Mucosa of descending colon (tissue), 3 donors: ENCODE results near the gene SMIM36. TPM values are rescaled to one million over a fixed set of nuclear protein-coding genes. Genes with fewer than 3 reads are reported as not detected.
"Not testable (repeated sequence)": the region's sequence is repeated elsewhere in the genome, so short reads cannot be mapped to it uniquely, and the experiment has no call there.

Source experiments
- ATAC-seq: fragments of 200-7000 bp; cut with Tn5 transposase; one replicate; pipeline ENCODE4 v1.9.1; 2020; ENCODE audit warnings: mild to moderate bottlenecking, moderate library complexity
- DNase-seq, 3 donors: peaks; one replicate each; pipeline ENCODE4 v3.0.0-alpha.2; 2020
- H3K36me3 ChIP-seq: fragments of 200-600 bp; one replicate; pipeline ENCODE4 v1.8.0; 2021; ENCODE audit warnings: low read depth, mild to moderate bottlenecking
- H3K4me1 ChIP-seq: fragments of 200-600 bp; one replicate; pipeline ENCODE4 v1.8.0; 2021; ENCODE audit warnings: low read depth, mild to moderate bottlenecking
- H3K4me3 ChIP-seq: fragments of 200-600 bp; one replicate; pipeline ENCODE4 v1.8.0; 2021; ENCODE audit warnings: mild to moderate bottlenecking
- H3K9me3 ChIP-seq: fragments of 200-600 bp; one replicate; pipeline ENCODE4 v1.8.0; 2021; ENCODE audit warnings: mild to moderate bottlenecking
- intact Hi-C, 2 donors: fragments of 100-400 bp; cut with DNase I in 1 of 2; cut with micrococcal nuclease in 1 of 2; formaldehyde crosslinking; loops; one replicate each; pipeline versions ENCODE4 v1.11.0 to v1.11.1; 2022; cut with DNase I, micrococcal nuclease
- total RNA-seq, 3 donors: library from RNA; stranded (reverse); fragmentation: NEBNext Ultra II Directional in 2 of 3; extraction: Animal tissue kit (Norgen Biotek cat#: 25700) in 2 of 3; gene quantifications; one replicate each; pipeline versions ENCODE4 v1.2.1 to v1.2.4, GENCODE V29; 2021 to 2023
- TF ChIP-seq, protein P1 (sequence below): fragments of 200-600 bp; IDR thresholded peaks from one replicate; pipeline ENCODE4 v1.8.0; 2022; ENCODE audit warnings: antibody characterized with exemption, mild to moderate bottlenecking
- donor health status: DM: no; HTN: no; CAD: no; lungs with moderate emphysema.
- donor health status: DM: no; HTN: no; CAD: no.
- donor health status: DM: no; HTN: yes; CAD: no.

SMIM36 gene
- total RNA-seq, 3 donors from 2014 or later: not detected

- Histone ChIP-seq H3K4me1 (no peaks in the 10 kb centered on the region), H3K4me3 (no peak overlapping the region), H3K36me3 (no peaks in the 10 kb centered on the region), H3K9me3 (no peaks in the 10 kb centered on the region)
- TF ChIP-seq, protein P1, sequence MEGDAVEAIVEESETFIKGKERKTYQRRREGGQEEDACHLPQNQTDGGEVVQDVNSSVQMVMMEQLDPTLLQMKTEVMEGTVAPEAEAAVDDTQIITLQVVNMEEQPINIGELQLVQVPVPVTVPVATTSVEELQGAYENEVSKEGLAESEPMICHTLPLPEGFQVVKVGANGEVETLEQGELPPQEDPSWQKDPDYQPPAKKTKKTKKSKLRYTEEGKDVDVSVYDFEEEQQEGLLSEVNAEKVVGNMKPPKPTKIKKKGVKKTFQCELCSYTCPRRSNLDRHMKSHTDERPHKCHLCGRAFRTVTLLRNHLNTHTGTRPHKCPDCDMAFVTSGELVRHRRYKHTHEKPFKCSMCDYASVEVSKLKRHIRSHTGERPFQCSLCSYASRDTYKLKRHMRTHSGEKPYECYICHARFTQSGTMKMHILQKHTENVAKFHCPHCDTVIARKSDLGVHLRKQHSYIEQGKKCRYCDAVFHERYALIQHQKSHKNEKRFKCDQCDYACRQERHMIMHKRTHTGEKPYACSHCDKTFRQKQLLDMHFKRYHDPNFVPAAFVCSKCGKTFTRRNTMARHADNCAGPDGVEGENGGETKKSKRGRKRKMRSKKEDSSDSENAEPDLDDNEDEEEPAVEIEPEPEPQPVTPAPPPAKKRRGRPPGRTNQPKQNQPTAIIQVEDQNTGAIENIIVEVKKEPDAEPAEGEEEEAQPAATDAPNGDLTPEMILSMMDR: no peak
- no peak for DNase-seq
- no peak for ATAC-seq
- intact Hi-C loops: no loop called here
Observed at GRCh38 chr17:55411463-55411855, 99.8 kb downstream of the SMIM36 start.

GRCh38 chr17:55410722-55411462 is 100.4 kb downstream of the SMIM36 start:
- no peaks in the 10 kb centered on the region for H3K4me1 ChIP-seq
- TF ChIP-seq, protein P1: no peak
- intact Hi-C loops: no loop called here
- H3K9me3 ChIP-seq: no peaks in the 10 kb centered on the region
- no peak overlapping the region for H3K4me3 ChIP-seq
- no peak for DNase-seq
- no peak for ATAC-seq
- H3K36me3 ChIP-seq: no peaks in the 10 kb centered on the region

- no peak for ATAC-seq
- TF ChIP-seq, protein P1: no peak
- Histone ChIP-seq H3K9me3 (no peaks in the 10 kb centered on the region), H3K36me3 (no peaks in the 10 kb centered on the region), H3K4me3 (no peak overlapping the region), H3K4me1 (no peaks in the 10 kb centered on the region)
- intact Hi-C loops: no loop called here
- DNase-seq: no peak
Observed at GRCh38 chr17:55409030-55409800, 102.0 kb downstream of the SMIM36 start.

- no peaks in the 10 kb centered on the region for H3K4me1 ChIP-seq
- no peaks in the 10 kb centered on the region for H3K36me3 ChIP-seq
- DNase-seq (no peak), ATAC-seq (no peak)
- H3K9me3 ChIP-seq: no peaks in the 10 kb centered on the region
- intact Hi-C loops: no loop called here
- H3K4me3 ChIP-seq: no peak overlapping the region
- TF ChIP-seq, protein P1: no peak
Observed at GRCh38 chr17:55407641-55408566, 103.3 kb downstream of the SMIM36 start.

DNA sequence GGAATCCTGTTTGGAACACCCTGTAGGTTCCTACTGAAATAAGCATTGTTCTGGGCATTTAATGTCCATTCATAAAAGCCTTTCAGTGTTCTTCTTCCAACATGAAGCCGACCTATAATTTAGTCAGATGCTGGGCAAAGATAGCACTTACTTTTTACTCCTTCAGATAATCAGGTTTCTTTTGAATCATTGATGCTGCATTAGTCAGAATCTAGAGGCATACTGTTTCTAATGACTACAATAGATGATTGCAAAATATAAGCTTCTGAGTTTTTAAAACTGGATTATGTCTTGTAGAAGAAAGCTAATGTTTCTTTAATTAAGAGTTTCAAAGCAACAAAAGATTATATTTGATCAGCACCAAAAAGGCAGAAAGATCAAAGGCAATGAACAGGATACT is 105.7 kb downstream of the SMIM36 start:
- DNase-seq (no peak), ATAC-seq (no peak)
- Histone ChIP-seq H3K9me3 (no peaks in the 10 kb centered on the region), H3K4me1 (no peaks in the 10 kb centered on the region), H3K4me3 (no peak overlapping the region), H3K36me3 (no peaks in the 10 kb centered on the region)
- TF ChIP-seq, protein P1: no peak
- intact Hi-C loops: no loop called here

GRCh38 chr17:55404197-55404596 is 107.1 kb downstream of the SMIM36 start:
- H3K4me3 ChIP-seq, H3K9me3 ChIP-seq, H3K4me1 ChIP-seq, DNase-seq, H3K36me3 ChIP-seq, ATAC-seq, intact Hi-C loops: not testable (repeated sequence)
